Neuronal stem cell (in vitro differentiated cells): ENCODE data around the gene CNPY4.

ENCODE experiments used
- DNase-seq: peaks from one replicate; pipeline ENCODE4 v3.0.0-alpha.2; 2013; ENCODE audit warnings: low spot score
- H2AFZ ChIP-seq: one replicate; pipeline ENCODE4 v1.6.1; 2013; ENCODE audit warnings: mild to moderate bottlenecking, low read length, inconsistent platforms
- H2AK5ac ChIP-seq: 2 replicates; pipeline ENCODE4 v1.6.1; 2013; ENCODE audit warnings: low read depth, mild to moderate bottlenecking, inconsistent platforms, low read length, moderate library complexity, mixed read lengths
- H2BK120ac ChIP-seq: 2 replicates; pipeline ENCODE4 v1.6.1; 2013; ENCODE audit warnings: low read depth, mild to moderate bottlenecking, inconsistent platforms, low read length, moderate library complexity, mixed read lengths
- H2BK12ac ChIP-seq: one replicate; pipeline ENCODE4 v1.6.1; 2013; ENCODE audit warnings: low read length, inconsistent platforms
- H2BK15ac ChIP-seq: 2 replicates; pipeline ENCODE4 v1.6.1; 2013; ENCODE audit warnings: mild to moderate bottlenecking, low read length, inconsistent platforms, mixed read lengths
- H2BK5ac ChIP-seq: one replicate; pipeline ENCODE4 v1.6.1; 2013; ENCODE audit warnings: inconsistent platforms, mild to moderate bottlenecking, low read length, moderate library complexity
- H3K14ac ChIP-seq: one replicate; pipeline ENCODE4 v1.6.1; 2013; ENCODE audit warnings: low read length, inconsistent platforms
- H3K18ac ChIP-seq: 2 replicates; pipeline ENCODE4 v1.6.1; 2013; ENCODE audit warnings: low read length, inconsistent platforms
- H3K23ac ChIP-seq: 2 replicates; pipeline ENCODE4 v1.6.1; 2013; ENCODE audit warnings: low read depth, mild to moderate bottlenecking, mixed read lengths, low read length, inconsistent platforms; ENCODE audit not compliant: poor library complexity
- H3K27ac ChIP-seq: replicated peaks from 3 replicates; pipeline ENCODE4 v1.5.1; 2013; ENCODE audit warnings: low read length, inconsistent platforms
- H3K27me3 ChIP-seq, 3 experiments: 2 replicates each; pipeline ENCODE4 v1.6.1; 2013; ENCODE audit warnings: low read length in 3 of 3, mild to moderate bottlenecking in 2 of 3, inconsistent platforms in 1 of 3, low read depth in 1 of 3, mixed read lengths in 1 of 3, moderate library complexity in 1 of 3; ENCODE audit not compliant: control insufficient read depth in 3 of 3, insufficient read depth in 3 of 3
- H3K36me3 ChIP-seq, 2 donors: replicated peaks in 1 of 2; 2 replicates each; pipeline ENCODE4 v1.6.1; 2013; ENCODE audit warnings: low read length in 2 of 2; ENCODE audit not compliant: control insufficient read depth in 2 of 2, insufficient read depth in 2 of 2
- H3K4ac ChIP-seq: 2 replicates; pipeline ENCODE4 v1.6.1; 2013; ENCODE audit warnings: inconsistent platforms, mild to moderate bottlenecking, low read length, moderate library complexity
- H3K4me1 ChIP-seq, 2 donors: 1 replicate in 1 of 2; 2 replicates in 1 of 2; pipeline ENCODE4 v1.6.1; 2013; ENCODE audit warnings: low read length in 2 of 2, low read depth in 1 of 2; ENCODE audit not compliant: control insufficient read depth in 2 of 2, insufficient read depth in 1 of 2
- H3K4me2 ChIP-seq: one replicate; pipeline ENCODE4 v1.6.1; 2013; ENCODE audit warnings: mild to moderate bottlenecking, low read length, inconsistent platforms; ENCODE audit not compliant: insufficient read depth, poor library complexity, severe bottlenecking
- H3K4me3 ChIP-seq, 2 donors: 2 replicates each; pipeline ENCODE4 v1.5.1; 2013; ENCODE audit warnings: low read length in 2 of 2, mild to moderate bottlenecking in 2 of 2, inconsistent platforms in 1 of 2, moderate library complexity in 1 of 2
- H3K79me1 ChIP-seq: one replicate; pipeline ENCODE4 v1.6.1; 2013; ENCODE audit warnings: low read depth, mild to moderate bottlenecking, inconsistent platforms, low read length, moderate library complexity
- H3K9ac ChIP-seq: one replicate; pipeline ENCODE4 v1.6.1; 2013; ENCODE audit warnings: mild to moderate bottlenecking, low read depth, low read length, inconsistent platforms; ENCODE audit not compliant: poor library complexity
- H3K9me3 ChIP-seq, 2 donors: replicated peaks in 1 of 2; 2 replicates each; pipeline versions ENCODE3 to v1.6.1; 2013; ENCODE audit warnings: low read length in 2 of 2, mild to moderate bottlenecking in 2 of 2, inconsistent platforms in 1 of 2, low read depth in 1 of 2, mixed read lengths in 1 of 2, moderate library complexity in 1 of 2; ENCODE audit not compliant: control insufficient read depth in 2 of 2, insufficient read depth in 1 of 2
- H4K8ac ChIP-seq: one replicate; pipeline ENCODE4 v1.6.1; 2013; ENCODE audit warnings: low read depth, mild to moderate bottlenecking, inconsistent platforms, low read length, moderate library complexity
- H4K91ac ChIP-seq: one replicate; pipeline ENCODE4 v1.6.1; 2013; ENCODE audit warnings: low read length, low read depth, mild to moderate bottlenecking, inconsistent platforms; ENCODE audit not compliant: poor library complexity
- WGBS, 2 donors: extraction: QIAGEN DNeasy Blood & Tissue Kit; methylation state at CpG; one replicate each; pipeline ENCODE4 v1.1.7; 2013; ENCODE audit warnings: missing lambda C conversion rate in 2 of 2, mixed read lengths in 1 of 2; ENCODE audit not compliant: insufficient read length in 2 of 2, insufficient replicate concordance in 1 of 2; ENCODE audit errors: extremely low coverage in 2 of 2; 5-methylcytosine and 5-hydroxymethylcytosine counted together

Gene CNPY4

DNA sequence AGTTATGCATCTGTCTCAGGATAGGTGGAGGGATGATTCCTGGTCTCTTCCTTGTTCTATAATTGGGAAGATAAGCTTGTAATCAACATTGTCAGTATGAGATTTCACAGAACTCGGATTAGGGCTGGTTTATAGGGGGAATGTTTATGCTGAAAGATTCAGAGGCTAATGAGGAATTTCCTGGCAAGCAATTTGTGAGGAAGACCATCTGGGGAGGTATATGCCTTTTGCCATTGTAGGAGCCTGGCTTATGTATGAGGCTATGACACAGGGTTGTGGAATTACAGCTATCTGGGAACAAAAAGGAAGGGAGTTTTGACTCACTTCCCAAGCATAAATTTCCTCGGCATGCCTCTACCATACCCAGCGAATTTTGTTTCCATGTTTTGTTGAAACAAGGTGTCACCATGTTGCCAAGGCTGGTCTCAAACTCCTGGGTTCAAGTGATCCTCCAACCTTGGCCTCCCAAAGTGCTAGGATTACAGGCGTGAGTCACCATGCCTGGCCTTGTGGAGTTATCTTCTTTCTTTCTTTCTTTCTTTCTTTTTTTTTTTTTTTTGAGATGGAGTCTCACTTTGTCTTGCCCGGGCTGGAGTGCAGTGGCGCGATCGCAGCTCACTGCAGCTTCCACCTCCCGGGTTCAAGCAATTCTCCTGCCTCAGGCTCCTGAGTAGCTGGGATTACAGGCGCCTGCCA, 32.2 kb upstream of the CNPY4 start:
- Histone ChIP-seq H2AFZ (no peak overlapping the region), H3K9ac (no peak overlapping the region), H2BK120ac (no peak overlapping the region), H3K9me3 (no peaks in the 10 kb centered on the region), H2BK15ac (no peak overlapping the region), H2BK12ac (no peak overlapping the region), H4K91ac (no peak overlapping the region), H3K4ac (no peak overlapping the region), H2BK5ac (no peak overlapping the region), H3K14ac (no peak overlapping the region), H2AK5ac (no peak overlapping the region), H3K4me3 (no peak overlapping the region), H4K8ac (no peak overlapping the region), H3K36me3 (peaks cover 17 to 21% of the 10 kb centered on the region in 2 donors), H3K27ac (no peak overlapping the region), H3K4me2 (no peak overlapping the region), H3K79me1 (no peaks in the 10 kb centered on the region), H3K23ac (no peak overlapping the region), H3K27me3 (peaks cover 0 to 2% (median 0%) of the 10 kb centered on the region in 3 experiments), H3K4me1 (peaks cover 5 to 7% of the 10 kb centered on the region in 2 donors), H3K18ac (no peak overlapping the region)
- no CpG with 5 or more reads among the region's 10 CpGs for WGBS, 2 donors
- DNase-seq, result no peak

DNA sequence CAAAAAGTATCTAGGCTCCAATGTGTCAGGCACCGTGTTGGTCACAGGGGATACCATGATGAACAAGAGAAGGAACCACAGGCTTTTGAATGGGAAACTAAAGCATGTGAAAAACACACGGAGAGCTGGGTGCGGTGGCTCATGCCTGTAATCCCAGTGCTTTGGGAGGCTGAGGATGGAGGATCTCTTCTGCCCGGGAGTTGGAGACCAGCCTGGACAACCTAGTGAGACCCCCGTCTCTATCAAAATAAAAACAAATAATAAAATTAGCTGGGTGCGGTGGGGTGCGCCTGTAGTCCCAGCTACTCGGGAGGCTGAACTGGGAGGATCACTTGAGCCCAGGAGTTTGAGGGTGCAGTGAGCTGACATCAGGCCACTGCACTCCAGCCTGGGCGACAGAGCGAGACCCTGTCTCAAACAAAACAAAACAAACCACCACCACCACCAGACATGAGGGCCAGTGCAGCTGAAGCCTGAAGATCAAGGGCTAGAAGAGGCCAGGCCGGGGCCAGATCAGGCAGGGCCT, 31.3 kb upstream of the CNPY4 start:
- no peak overlapping the region for H2BK120ac ChIP-seq
- no peak overlapping the region for H2BK12ac ChIP-seq
- H3K4me3 ChIP-seq, result peak overlapping the region; percentile 95
- H3K9ac ChIP-seq, result peak overlapping the region; percentile 95
- H2AFZ ChIP-seq, result peak overlapping the region; percentile 91
- H3K18ac ChIP-seq, result peak overlapping the region; percentile 50
- no peaks in the 10 kb centered on the region for H3K79me1 ChIP-seq
- H2BK5ac ChIP-seq, result peak overlapping the region; percentile 77
- no peak overlapping the region for H4K8ac ChIP-seq
- no peak overlapping the region for H4K91ac ChIP-seq
- H3K23ac ChIP-seq, result no peak overlapping the region
- peak overlapping the region; percentile 74 for H3K4me2 ChIP-seq
- no peak for DNase-seq
- H3K27ac ChIP-seq, result peak overlapping the region; percentile 73
- H3K4ac ChIP-seq, result peak overlapping the region; percentile 58
- H3K4me1 ChIP-seq, result peaks cover 0 to 5% of the 10 kb centered on the region in 2 donors
- H3K36me3 ChIP-seq, result peaks cover 25 to 30% of the 10 kb centered on the region in 2 donors
- no peak overlapping the region for H2BK15ac ChIP-seq
- peak overlapping the region; percentile 90 for H2AK5ac ChIP-seq
- no peaks in the 10 kb centered on the region for H3K9me3 ChIP-seq
- H3K14ac ChIP-seq, result no peak overlapping the region
- no CpG with 5 or more reads among the region's 11 CpGs for WGBS, 2 donors
- H3K27me3 ChIP-seq, result peaks cover 0 to 2% (median 0%) of the 10 kb centered on the region in 3 experiments

DNA sequence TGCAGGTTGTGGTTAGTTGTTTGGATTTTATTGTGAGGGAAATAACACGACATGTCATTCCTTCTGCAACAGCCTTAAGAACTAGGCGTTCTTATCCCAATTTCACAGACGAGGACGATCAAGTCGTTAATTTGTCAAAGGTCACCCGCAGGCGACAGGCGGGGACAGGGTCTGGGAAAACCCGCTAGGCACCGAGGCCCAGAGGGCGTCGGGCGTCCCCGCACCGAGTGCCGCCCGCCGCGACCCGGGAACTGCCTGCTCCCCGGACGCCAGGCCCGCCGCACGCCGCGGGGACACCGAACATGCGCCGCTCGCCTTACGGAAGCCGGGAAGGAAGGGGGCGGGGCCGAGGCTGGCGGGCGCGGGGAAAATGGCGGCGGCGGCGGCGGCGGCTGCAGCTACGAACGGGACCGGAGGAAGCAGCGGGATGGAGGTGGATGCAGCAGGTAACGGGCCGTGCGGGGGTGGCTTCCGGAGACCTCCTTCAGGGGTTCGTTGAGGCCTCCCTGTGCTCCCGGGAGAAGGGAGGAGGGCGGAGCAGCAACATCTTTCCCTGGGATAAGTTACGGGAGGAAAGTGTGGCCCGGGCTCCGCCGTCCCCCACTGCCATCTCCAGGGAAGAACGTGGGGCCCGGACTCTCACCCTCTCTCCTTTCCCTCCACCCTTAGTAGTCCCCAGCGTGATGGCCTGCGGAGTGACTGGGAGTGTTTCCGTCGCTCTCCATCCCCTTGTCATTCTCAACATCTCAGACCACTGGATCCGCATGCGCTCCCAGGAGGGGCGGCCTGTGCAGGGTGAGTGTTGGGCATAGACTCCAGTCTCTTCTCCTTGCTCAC, 30.6 kb upstream of the CNPY4 start, which contains the start of gene COPS6:
TSS of gene COPS6 (plus strand) at position 349 of the 837 bp plus-strand sequence. CDS start at position 371, 22 bp downstream.
- Histone ChIP-seq H3K4ac (peak within 1 kb of the TSS; percentile 93), H2BK120ac (no peak within 1 kb of the TSS), H4K91ac (no peak within 1 kb of the TSS), H3K79me1 (peaks cover 3% of the 10 kb centered on the region), H3K9me3 (no peaks in the 10 kb centered on the region), H2BK15ac (peak within 1 kb of the TSS; percentile 21), H3K4me3 (peak within 1 kb of the TSS; percentile 95), H3K27me3 (peaks cover 0 to 2% (median 0%) of the 10 kb centered on the region in 3 experiments), H3K9ac (peak within 1 kb of the TSS; percentile 95), H3K4me2 (peak within 1 kb of the TSS; percentile 74), H3K4me1 (peaks cover 0 to 5% of the 10 kb centered on the region in 2 donors), H4K8ac (no peak within 1 kb of the TSS), H3K27ac (peak within 1 kb of the TSS; percentile 84), H2AK5ac (peak within 1 kb of the TSS; percentile 90), H3K18ac (peak within 1 kb of the TSS; percentile 99), H3K23ac (peak within 1 kb of the TSS; percentile 97), H2BK5ac (peak within 1 kb of the TSS; percentile 77), H3K36me3 (peaks cover 32 to 37% of the 10 kb centered on the region in 2 donors), H2AFZ (peak within 1 kb of the TSS; percentile 91), H2BK12ac (no peak within 1 kb of the TSS), H3K14ac (peak within 1 kb of the TSS; percentile 91)
- WGBS, 2 donors, result no CpG with 5 or more reads among the region's 68 CpGs
- DNase-seq, result peak; percentile 75
